ENCODE measurements around the gene NEAT1.

NEAT1 gene

DNA sequence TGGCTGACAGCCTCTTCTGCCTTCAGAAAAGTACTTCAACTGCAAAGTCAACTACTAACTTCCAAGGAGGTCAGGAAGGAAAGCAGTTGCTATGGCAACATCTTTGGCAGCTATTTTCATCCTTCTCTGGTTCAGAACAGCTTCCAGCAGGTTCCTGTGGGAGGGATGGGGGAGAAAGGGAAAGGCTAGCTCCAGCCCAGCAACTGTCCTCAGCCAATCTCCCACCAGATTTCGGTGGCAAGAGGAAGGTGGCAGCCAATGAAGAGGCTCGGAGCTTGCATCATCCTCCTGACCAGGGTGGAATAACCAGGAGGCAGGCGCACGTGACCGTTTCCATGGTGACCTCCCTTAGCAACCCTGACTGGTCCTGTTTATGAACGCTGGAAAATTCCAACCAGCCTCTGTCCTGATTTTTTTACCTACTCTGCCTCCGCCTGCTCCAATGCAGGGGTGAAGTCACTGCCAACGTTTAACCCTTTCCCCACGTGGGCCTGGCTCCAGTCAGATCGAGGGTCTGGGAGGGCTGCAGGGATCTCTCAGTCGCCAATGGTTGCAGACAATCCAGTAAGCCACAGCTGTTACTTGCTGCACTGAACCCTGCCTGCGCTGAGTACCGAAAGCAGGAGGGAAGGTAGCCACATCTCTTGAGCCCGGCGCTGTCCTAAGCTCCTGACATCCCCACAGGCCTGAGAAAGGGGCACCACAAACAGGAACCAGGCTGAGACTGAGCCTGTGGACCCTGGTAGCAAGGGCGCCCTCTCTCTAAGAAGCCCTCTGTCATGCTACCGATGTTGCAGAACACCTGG is 65.1 kb downstream of the NEAT1 start:
- peak; percentile 98 for DNase-seq

DNA sequence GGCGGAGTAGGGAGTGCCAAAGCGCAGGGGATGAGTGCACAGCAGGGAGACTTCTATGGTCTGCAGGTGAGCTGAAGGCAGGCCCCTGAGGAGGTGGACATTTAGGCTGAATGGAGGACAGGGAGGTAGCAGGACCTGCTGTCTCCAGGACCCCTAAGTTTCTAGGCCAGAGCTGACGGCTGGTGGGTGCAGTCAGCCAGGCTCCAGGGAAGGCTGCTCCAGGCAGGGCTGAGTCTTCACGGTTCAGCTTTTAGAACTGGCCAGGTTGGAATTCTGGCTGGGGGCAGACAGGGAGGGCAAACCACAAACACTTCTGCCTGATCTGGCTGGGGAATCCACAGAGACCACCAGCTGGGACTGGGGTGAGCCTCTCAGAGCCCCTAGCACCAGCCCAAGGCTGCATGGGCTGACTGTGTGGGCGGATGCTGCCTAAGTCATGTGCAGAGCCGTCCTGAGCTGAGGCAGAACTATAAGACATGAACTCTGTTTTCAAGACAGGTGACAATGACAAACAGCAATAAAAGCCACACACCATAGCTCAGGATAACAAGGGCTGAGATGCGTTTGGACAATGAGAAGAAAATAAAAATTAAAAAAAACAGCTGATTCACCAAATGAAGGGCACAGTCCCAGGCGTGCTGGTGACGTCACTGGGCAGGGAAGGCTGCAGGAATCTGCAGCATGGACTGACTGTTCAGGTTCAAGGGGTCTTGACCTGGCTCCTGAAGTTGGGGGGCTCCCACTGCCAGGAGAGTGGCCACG is 65.9 kb downstream of the NEAT1 start:
- DNase-seq, result no peak

DNA sequence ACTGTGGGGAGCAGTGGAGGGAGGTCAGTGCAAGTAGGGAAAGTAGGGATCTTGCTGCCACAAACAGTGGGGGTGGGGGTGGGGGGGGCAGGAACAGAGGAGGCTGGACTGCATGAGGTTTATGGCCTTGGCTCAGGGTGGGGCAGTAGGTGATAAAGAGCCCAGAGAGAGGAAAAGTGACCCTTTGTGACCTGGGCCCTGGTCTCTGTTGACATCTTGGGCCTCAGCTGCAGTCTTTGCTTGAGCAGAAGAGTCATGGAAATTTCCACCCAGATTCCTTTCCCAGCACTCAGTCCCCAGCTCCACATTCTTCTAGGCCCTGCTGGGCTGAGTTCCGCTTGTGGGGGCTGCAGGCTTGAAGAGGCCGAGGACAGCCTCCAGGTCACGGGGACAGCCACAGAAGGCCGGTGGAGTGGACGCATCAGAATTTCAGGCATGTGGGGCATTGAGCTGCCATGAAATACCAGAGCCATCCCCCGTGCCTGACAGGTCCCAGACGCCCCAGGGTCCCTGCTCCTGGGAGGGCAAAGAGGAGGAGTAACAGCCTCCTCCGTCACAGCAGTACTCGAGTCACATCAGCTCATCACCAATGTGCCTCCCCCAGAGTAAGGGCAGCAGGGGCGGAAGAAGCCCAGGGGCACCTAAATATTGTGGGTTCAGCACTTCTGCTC is 66.6 kb downstream of the NEAT1 start:
- DNase-seq, result no peak

DNA sequence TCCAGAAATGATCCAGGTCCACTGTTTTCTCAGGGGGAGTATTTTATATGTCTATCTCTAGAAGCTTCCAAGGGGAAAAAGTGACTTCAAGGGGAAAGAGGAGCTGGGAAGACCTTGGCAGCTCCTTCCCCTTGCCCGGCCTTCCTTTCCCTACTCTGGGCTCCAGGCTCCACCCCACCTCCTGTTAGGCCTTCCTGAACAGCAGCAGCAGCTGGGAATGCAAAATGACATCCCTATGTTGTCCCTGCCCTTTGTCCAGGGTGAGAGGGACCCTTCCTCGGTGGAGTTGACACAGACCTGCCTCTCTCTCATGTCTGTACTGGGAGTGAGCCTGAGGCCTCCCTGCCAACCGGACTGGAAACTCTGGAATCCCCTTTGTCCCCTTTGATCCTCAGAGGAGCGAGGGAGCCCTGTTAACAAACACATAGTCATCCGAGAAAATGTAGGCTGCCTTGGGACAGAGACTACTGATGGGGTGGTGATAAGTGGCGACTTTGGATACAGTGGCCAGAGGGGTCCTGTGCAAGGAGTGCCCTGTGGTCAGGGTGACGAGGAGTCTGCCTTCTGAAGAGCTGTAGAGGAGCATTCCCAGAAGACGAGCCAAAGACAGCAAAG is 67.2 kb downstream of the NEAT1 start:
- DNase-seq, result no peak

DNA sequence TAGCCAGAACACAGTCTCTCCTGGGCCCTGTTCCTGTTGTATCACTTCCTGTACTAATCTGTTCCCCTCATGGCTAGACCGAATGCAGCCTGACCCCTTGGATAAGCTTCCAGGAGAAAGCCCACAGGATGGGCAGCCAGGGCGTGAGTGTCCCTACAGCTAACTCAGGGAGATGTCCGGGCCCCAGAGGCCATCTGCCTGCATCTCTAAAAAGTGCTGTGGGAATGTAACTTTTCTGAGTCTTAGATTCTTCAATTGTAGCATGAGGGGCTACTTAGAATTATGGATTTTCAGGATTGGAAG is 68.5 kb downstream of the NEAT1 start:
- DNase-seq, result no peak

DNA sequence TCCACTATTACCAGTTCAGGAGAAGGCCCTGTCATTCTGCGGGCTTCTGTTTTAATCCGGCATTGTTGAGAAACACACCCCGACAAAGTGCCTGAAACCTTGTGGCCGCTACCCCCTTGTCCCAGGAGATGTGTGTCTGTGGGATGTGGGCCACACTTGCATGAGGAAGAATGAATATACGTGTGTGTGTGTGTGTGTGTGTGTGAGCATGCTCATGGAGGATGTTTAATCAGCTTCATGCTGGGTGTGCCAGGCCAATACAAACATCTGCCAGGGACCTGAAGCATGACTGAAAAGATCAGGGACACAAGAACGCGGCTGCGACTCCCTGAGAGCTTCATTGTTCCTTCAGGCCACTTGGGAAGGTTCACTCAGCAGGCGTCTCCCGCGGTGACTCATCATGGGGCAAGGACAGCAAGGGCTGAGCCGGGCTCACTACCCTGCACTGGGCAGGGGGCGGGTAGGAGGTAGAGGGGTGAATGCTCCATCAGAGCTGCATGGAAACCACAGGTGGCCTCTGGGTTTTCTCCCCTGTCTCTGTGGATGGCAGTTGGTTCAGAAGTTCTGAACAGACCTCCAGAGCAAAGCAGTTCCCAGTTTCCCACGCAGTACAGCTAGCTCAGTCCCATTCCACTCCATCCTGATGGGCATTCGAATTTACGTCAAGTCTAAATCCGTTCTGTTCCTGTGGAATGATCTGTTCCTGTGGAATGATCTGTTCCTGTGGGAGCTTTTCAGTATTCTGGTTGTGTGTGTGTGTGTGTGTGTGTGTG is 69.2 kb downstream of the NEAT1 start:
- DNase-seq, result peak; percentile 88

DNA sequence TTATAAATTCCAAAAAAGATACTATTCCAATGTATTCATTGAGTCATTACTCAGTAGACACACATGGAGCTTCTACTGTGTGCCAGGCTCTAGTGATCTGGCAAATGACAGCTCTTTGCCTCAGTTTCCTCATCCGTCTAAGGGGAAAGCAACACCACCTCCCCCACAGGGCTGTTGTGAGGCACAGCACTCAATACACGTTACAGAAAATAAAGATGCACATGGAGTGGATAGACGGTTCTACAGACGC is 69.7 kb downstream of the NEAT1 start:
- no peak for DNase-seq

DNA sequence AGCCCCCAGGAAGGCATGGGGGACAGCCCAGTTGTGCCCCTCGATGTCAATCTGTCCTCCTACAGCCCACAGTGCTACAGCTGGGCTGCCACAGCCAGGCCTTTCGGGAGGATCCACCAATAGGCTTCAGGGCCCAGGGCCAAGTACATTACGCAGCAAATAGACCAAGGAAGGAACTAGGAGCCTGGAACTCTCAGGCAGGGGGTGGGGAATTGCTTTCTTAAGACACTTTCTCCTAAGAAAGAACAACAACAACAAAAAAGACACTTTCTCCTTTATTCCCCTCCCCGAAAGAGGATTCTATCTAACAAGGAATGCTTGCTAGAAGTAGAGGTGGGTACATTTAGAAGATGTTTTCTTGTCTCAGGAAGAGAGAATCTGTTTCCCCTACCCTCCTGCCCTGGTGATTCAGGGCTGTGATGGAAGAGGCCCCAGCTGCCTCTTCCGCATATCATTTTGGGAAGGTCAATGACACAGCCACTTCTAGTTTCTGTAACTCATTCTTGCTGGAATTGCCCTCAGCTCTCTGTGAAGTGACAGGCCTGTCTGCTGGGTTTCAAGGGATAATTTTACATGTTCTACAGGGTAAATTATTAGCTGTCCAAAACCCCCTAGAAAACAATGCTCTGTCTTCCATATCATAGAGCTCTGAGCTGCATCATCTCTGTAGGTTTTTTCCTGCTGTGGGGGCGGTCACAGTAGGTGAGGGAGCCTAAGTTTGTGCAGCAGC is 70.2 kb downstream of the NEAT1 start:
- DNase-seq, result no peak

DNA sequence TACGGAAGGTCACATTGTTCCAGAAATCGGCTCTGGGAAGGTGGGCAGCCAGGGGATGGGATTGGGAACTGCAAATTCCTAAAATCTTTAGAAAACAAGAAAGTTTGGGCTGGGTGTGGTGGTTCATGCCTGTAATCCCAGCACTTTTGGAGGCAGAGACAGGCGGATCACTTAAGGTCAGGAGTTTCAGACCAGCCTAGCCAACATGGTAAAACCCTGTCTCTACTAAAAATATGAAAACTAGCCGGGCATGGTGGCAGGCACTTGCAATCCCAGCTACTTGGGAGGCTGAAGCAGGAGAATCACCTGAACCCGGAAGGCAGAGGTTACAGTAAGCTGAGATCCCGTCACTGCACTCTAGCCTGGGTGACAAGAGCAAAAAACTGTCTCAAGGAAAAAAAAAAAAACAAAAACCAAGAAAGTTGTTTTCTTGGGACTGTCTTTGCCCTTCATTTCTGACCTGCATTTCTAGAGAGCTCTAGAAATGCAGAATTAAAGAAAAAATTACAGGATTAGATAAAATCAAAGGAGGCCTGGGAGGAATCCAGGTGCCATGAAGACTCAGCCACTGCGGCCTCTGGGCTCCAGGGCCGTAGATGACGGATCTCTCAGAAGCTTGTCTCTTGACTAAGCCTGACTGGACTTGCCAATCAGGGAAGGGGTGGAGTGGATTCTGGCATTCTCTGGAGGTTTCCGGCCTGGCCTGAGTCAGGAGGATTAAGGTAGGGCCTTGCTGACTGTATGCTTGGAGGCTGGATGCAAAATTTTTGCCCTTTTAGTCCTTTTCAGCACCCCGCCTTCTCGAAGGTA is 71.0 kb downstream of the NEAT1 start:
- peak; percentile 49 for DNase-seq

Data from NCI-H510A (cell line).